Measurements from ENCODE around the gene MDGA2.
A peak's percentile ranks its signal among the peaks of the same experiment; 100 is the strongest.
"Not testable (repeated sequence)": the region's sequence is repeated elsewhere in the genome, so short reads cannot be mapped to it uniquely, and the experiment has no call there.

Gene MDGA2

GRCh38 chr14:47065326-47065725 lies 610.1 kb downstream of the MDGA2 start:
- no peak for DNase-seq

- DNase-seq, result no peak
These were observed 615.4 kb downstream of the MDGA2 start for GRCh38 chr14:47060050-47060449.

- DNase-seq, result no peak
These were observed 618.0 kb downstream of the MDGA2 start for GRCh38 chr14:47057364-47057763.

GRCh38 chr14:47044841-47045240 lies 630.6 kb downstream of the MDGA2 start:
- peak; percentile 29 for DNase-seq

GRCh38 chr14:47040550-47040949 lies 634.9 kb downstream of the MDGA2 start:
- no peak for DNase-seq

- no peak for DNase-seq
These were observed 636.1 kb downstream of the MDGA2 start for GRCh38 chr14:47039336-47039735.

GRCh38 chr14:47022721-47023120 lies 652.7 kb downstream of the MDGA2 start:
- DNase-seq, result no peak

- no peak for DNase-seq
These were observed 654.9 kb downstream of the MDGA2 start for GRCh38 chr14:47020500-47020899.

- no peak for DNase-seq
These were observed 662.7 kb downstream of the MDGA2 start for GRCh38 chr14:47012533-47013280.

- no peak for DNase-seq
These were observed 665.8 kb downstream of the MDGA2 start for GRCh38 chr14:47009615-47010014.

- no peak for DNase-seq
These were observed 666.7 kb downstream of the MDGA2 start for GRCh38 chr14:47008732-47009131.

GRCh38 chr14:46999661-47000060 lies 675.7 kb downstream of the MDGA2 start:
- no peak for DNase-seq

- DNase-seq, result no peak
These were observed 685.8 kb downstream of the MDGA2 start for GRCh38 chr14:46989566-46989965.

- no peak for DNase-seq
These were observed 687.1 kb downstream of the MDGA2 start for GRCh38 chr14:46988312-46988711.

GRCh38 chr14:46985529-46986380 lies 689.6 kb downstream of the MDGA2 start:
- DNase-seq, result no peak

- no peak for DNase-seq
These were observed 702.1 kb downstream of the MDGA2 start for GRCh38 chr14:46973295-46973694.

- DNase-seq, result no peak
These were observed 711.0 kb downstream of the MDGA2 start for GRCh38 chr14:46964378-46964777.

- no peak for DNase-seq
These were observed 724.3 kb downstream of the MDGA2 start for GRCh38 chr14:46951103-46951502.

- no peak for DNase-seq
These were observed 734.8 kb downstream of the MDGA2 start for GRCh38 chr14:46940611-46941010.

- no peak for DNase-seq
These were observed 754.9 kb downstream of the MDGA2 start for GRCh38 chr14:46920542-46920941.

GRCh38 chr14:46915539-46915938 lies 759.9 kb downstream of the MDGA2 start:
- not testable (repeated sequence) for DNase-seq

GRCh38 chr14:46902837-46903236 lies 772.6 kb downstream of the MDGA2 start:
- DNase-seq, result no peak

GRCh38 chr14:46894476-46894875 lies 780.9 kb downstream of the MDGA2 start:
- DNase-seq, result no peak

GRCh38 chr14:46887144-46887543 lies 788.3 kb downstream of the MDGA2 start:
- DNase-seq, result no peak
